Measurements from ENCODE around the gene LRRC52. TPM values are rescaled to one million over a fixed set of nuclear protein-coding genes. Genes with fewer than 3 reads are reported as not detected.
A peak's percentile ranks its signal among the peaks of the same experiment; 100 is the strongest.

The LRRC52 gene
- total RNA-seq (2014; rRNA removed; shearing (Covaris generic)) = not detected in 2 replicates

- Histone ChIP-seq H3K36me3 (replicated peaks; ENCODE audit: control insufficient read depth, insufficient read depth, low read length) (no peaks in the 10 kb centered on the region), H3K4me3 (ENCODE audit: insufficient read depth, low read depth, low read length) (no peak within 1 kb of the TSS), H3K27me3 (ENCODE audit: control insufficient read depth, insufficient read depth, low read length) (no peaks in the 10 kb centered on the region; the same call in 1 of the 2 replicates)
- DNase-seq = peak; percentile 72
Observed at GRCh38 chr1:165543532-165544438, at the start of gene LRRC52. TSS of gene LRRC52 (plus strand) at chr1:165544000. CDS start at chr1:165544297, 297 bp downstream.

- no peaks in the 10 kb centered on the region for H3K27me3 ChIP-seq (ENCODE audit: control insufficient read depth, insufficient read depth, low read length)
- H3K4me3 ChIP-seq (ENCODE audit: insufficient read depth, low read depth, low read length) = no peak overlapping the region
- H3K36me3 ChIP-seq (replicated peaks; ENCODE audit: control insufficient read depth, insufficient read depth, low read length) = no peaks in the 10 kb centered on the region
- peak; percentile 15 for DNase-seq
Observed at GRCh38 chr1:165494949-165495857, 48.6 kb upstream of the LRRC52 start.

GRCh38 chr1:165495858-165496205, 48.0 kb upstream of the LRRC52 start:
- no peak for DNase-seq
- H3K27me3 ChIP-seq (ENCODE audit: control insufficient read depth, insufficient read depth, low read length) = no peaks in the 10 kb centered on the region
- no peak overlapping the region for H3K4me3 ChIP-seq (ENCODE audit: insufficient read depth, low read depth, low read length)
- H3K36me3 ChIP-seq (replicated peaks; ENCODE audit: control insufficient read depth, insufficient read depth, low read length) = no peaks in the 10 kb centered on the region

- H3K27me3 ChIP-seq (ENCODE audit: control insufficient read depth, insufficient read depth, low read length) = no peaks in the 10 kb centered on the region
- H3K4me3 ChIP-seq (ENCODE audit: insufficient read depth, low read depth, low read length) = no peak overlapping the region
- DNase-seq = no peak
- H3K36me3 ChIP-seq (replicated peaks; ENCODE audit: control insufficient read depth, insufficient read depth, low read length) = no peaks in the 10 kb centered on the region
Observed at GRCh38 chr1:165496501-165496900, 47.3 kb upstream of the LRRC52 start.

GRCh38 chr1:165497069-165498013, 46.5 kb upstream of the LRRC52 start:
- Histone ChIP-seq H3K36me3 (replicated peaks; ENCODE audit: control insufficient read depth, insufficient read depth, low read length) (no peaks in the 10 kb centered on the region), H3K4me3 (ENCODE audit: insufficient read depth, low read depth, low read length) (no peak overlapping the region), H3K27me3 (ENCODE audit: control insufficient read depth, insufficient read depth, low read length) (no peaks in the 10 kb centered on the region)
- DNase-seq = no peak

- Histone ChIP-seq H3K36me3 (replicated peaks; ENCODE audit: control insufficient read depth, insufficient read depth, low read length) (no peaks in the 10 kb centered on the region), H3K27me3 (ENCODE audit: control insufficient read depth, insufficient read depth, low read length) (no peaks in the 10 kb centered on the region), H3K4me3 (ENCODE audit: insufficient read depth, low read depth, low read length) (no peak overlapping the region)
- no peak for DNase-seq
Observed at GRCh38 chr1:165501330-165501969, 42.4 kb upstream of the LRRC52 start.

- no peaks in the 10 kb centered on the region for H3K27me3 ChIP-seq (ENCODE audit: control insufficient read depth, insufficient read depth, low read length)
- no peak for DNase-seq
Observed at GRCh38 chr1:165501970-165502348, 41.8 kb upstream of the LRRC52 start.

GRCh38 chr1:165507570-165507969, 36.2 kb upstream of the LRRC52 start:
- Histone ChIP-seq H3K4me3 (ENCODE audit: insufficient read depth, low read depth, low read length) (no peak overlapping the region), H3K36me3 (replicated peaks; ENCODE audit: control insufficient read depth, insufficient read depth, low read length) (no peaks in the 10 kb centered on the region), H3K27me3 (ENCODE audit: control insufficient read depth, insufficient read depth, low read length) (no peaks in the 10 kb centered on the region)
- no peak for DNase-seq

More at GRCh38 chr1:165501970-165502348, 41.8 kb upstream of the LRRC52 start:
- no peaks in the 10 kb centered on the region for H3K36me3 ChIP-seq (replicated peaks; ENCODE audit: control insufficient read depth, insufficient read depth, low read length)
- H3K4me3 ChIP-seq (ENCODE audit: insufficient read depth, low read depth, low read length) = no peak overlapping the region

- no peaks in the 10 kb centered on the region for H3K36me3 ChIP-seq (replicated peaks; ENCODE audit: control insufficient read depth, insufficient read depth, low read length)
- no peak for DNase-seq
- H3K27me3 ChIP-seq (ENCODE audit: control insufficient read depth, insufficient read depth, low read length) = no peaks in the 10 kb centered on the region
- no peak overlapping the region for H3K4me3 ChIP-seq (ENCODE audit: insufficient read depth, low read depth, low read length)
Observed at GRCh38 chr1:165508291-165508690, 35.5 kb upstream of the LRRC52 start.

GRCh38 chr1:165512816-165513215, 31.0 kb upstream of the LRRC52 start:
- DNase-seq = no peak
- no peaks in the 10 kb centered on the region for H3K36me3 ChIP-seq (replicated peaks; ENCODE audit: control insufficient read depth, insufficient read depth, low read length)
- H3K4me3 ChIP-seq (ENCODE audit: insufficient read depth, low read depth, low read length) = no peak overlapping the region
- H3K27me3 ChIP-seq (ENCODE audit: control insufficient read depth, insufficient read depth, low read length) = no peaks in the 10 kb centered on the region

- no peak for DNase-seq
- Histone ChIP-seq H3K4me3 (ENCODE audit: insufficient read depth, low read depth, low read length) (no peak overlapping the region), H3K27me3 (ENCODE audit: control insufficient read depth, insufficient read depth, low read length) (no peaks in the 10 kb centered on the region), H3K36me3 (replicated peaks; ENCODE audit: control insufficient read depth, insufficient read depth, low read length) (no peaks in the 10 kb centered on the region)
Observed at GRCh38 chr1:165516469-165516868, 27.3 kb upstream of the LRRC52 start.

- Histone ChIP-seq H3K4me3 (ENCODE audit: insufficient read depth, low read depth, low read length) (no peak overlapping the region), H3K36me3 (replicated peaks; ENCODE audit: control insufficient read depth, insufficient read depth, low read length) (no peaks in the 10 kb centered on the region), H3K27me3 (ENCODE audit: control insufficient read depth, insufficient read depth, low read length) (no peaks in the 10 kb centered on the region)
- DNase-seq = no peak
Observed at GRCh38 chr1:165520646-165521045, 23.2 kb upstream of the LRRC52 start.

GRCh38 chr1:165524639-165525285, 19.0 kb upstream of the LRRC52 start:
- Histone ChIP-seq H3K27me3 (ENCODE audit: control insufficient read depth, insufficient read depth, low read length) (no peaks in the 10 kb centered on the region), H3K4me3 (ENCODE audit: insufficient read depth, low read depth, low read length) (no peak overlapping the region), H3K36me3 (replicated peaks; ENCODE audit: control insufficient read depth, insufficient read depth, low read length) (no peaks in the 10 kb centered on the region)
- DNase-seq = no peak

Measured in H7 (cell line).